Ectodermal cell (in vitro differentiated cells): ENCODE results near the gene FAM83G.

Experiments
- H3K27ac ChIP-seq: 2 replicates; pipeline ENCODE4 v1.7.0; 2013; ENCODE audit warnings: mild to moderate bottlenecking, low read depth, low read length; ENCODE audit not compliant: insufficient read depth, poor library complexity, severe bottlenecking
- H3K27me3 ChIP-seq: 2 replicates; pipeline ENCODE4 v1.7.0; 2013; ENCODE audit warnings: mild to moderate bottlenecking, low read length; ENCODE audit not compliant: insufficient read depth, control insufficient read depth, poor library complexity, severe bottlenecking
- H3K36me3 ChIP-seq: one replicate; pipeline ENCODE4 v1.7.0; 2013; ENCODE audit warnings: low read length; ENCODE audit not compliant: control insufficient read depth, insufficient read depth
- H3K4me1 ChIP-seq: one replicate; pipeline ENCODE4 v1.7.0; 2013; ENCODE audit warnings: low read length; ENCODE audit not compliant: control insufficient read depth, insufficient read depth
- H3K4me3 ChIP-seq: 2 replicates; pipeline ENCODE4 v1.7.0; 2013; ENCODE audit warnings: low read depth, low read length, control low read depth; ENCODE audit not compliant: insufficient read depth
- H3K9me3 ChIP-seq: 2 replicates; pipeline ENCODE4 v1.7.0; 2013; ENCODE audit warnings: mild to moderate bottlenecking, low read length, moderate library complexity; ENCODE audit not compliant: control insufficient read depth
- WGBS, 2 experiments: methylation state at CpG; one replicate each; pipeline ENCODE4 v1.1.7; 2013; ENCODE audit warnings: missing lambda C conversion rate in 2 of 2; 5-methylcytosine and 5-hydroxymethylcytosine counted together

FAM83G gene

GRCh38 chr17:18968345-18968744, 36.2 kb downstream of the FAM83G start:
- H3K27ac ChIP-seq: no peak overlapping the region

GRCh38 chr17:18967916-18968315, 36.6 kb downstream of the FAM83G start:
- no peaks in the 10 kb centered on the region for H3K9me3 ChIP-seq
- WGBS, 2 experiments: 76 to 81% methylated on average over 4 of the region's 4 CpGs
- no peaks in the 10 kb centered on the region for H3K27me3 ChIP-seq
- H3K27ac ChIP-seq: peak overlapping the region; percentile 63
- no peaks in the 10 kb centered on the region for H3K36me3 ChIP-seq
- H3K4me3 ChIP-seq: no peak overlapping the region
- H3K4me1 ChIP-seq: peaks cover 30% of the 10 kb centered on the region

More at GRCh38 chr17:18968345-18968744, 36.2 kb downstream of the FAM83G start:
- 94 to 95% methylated on average over 4 of the region's 4 CpGs for WGBS, 2 experiments
- H3K27me3 ChIP-seq: no peaks in the 10 kb centered on the region
- no peaks in the 10 kb centered on the region for H3K9me3 ChIP-seq
- peaks cover 30% of the 10 kb centered on the region for H3K4me1 ChIP-seq
- no peak overlapping the region for H3K4me3 ChIP-seq
- H3K36me3 ChIP-seq: no peaks in the 10 kb centered on the region

GRCh38 chr17:18966831-18967624, 37.5 kb downstream of the FAM83G start:
- H3K9me3 ChIP-seq: no peaks in the 10 kb centered on the region
- peaks cover 31% of the 10 kb centered on the region for H3K4me1 ChIP-seq
- 49 to 50% methylated on average over 19 of the region's 19 CpGs for WGBS, 2 experiments
- no peaks in the 10 kb centered on the region for H3K36me3 ChIP-seq
- no peak overlapping the region for H3K4me3 ChIP-seq
- no peaks in the 10 kb centered on the region for H3K27me3 ChIP-seq
- H3K27ac ChIP-seq: peak overlapping the region; percentile 63

- WGBS, 2 experiments: 90 to 92% methylated on average over 14 of the region's 14 CpGs
Measured at GRCh38 chr17:18965530-18966236, 38.9 kb downstream of the FAM83G start.

GRCh38 chr17:18964550-18964949, 40.0 kb downstream of the FAM83G start:
- no peaks in the 10 kb centered on the region for H3K9me3 ChIP-seq
- 94 to 96% methylated on average over 9 of the region's 9 CpGs for WGBS, 2 experiments

More at GRCh38 chr17:18965530-18966236, 38.9 kb downstream of the FAM83G start:
- peaks cover 43% of the 10 kb centered on the region for H3K4me1 ChIP-seq
- H3K9me3 ChIP-seq: no peaks in the 10 kb centered on the region
- H3K27me3 ChIP-seq: no peaks in the 10 kb centered on the region
- H3K27ac ChIP-seq: no peak overlapping the region
- no peak overlapping the region for H3K4me3 ChIP-seq
- no peaks in the 10 kb centered on the region for H3K36me3 ChIP-seq

GRCh38 chr17:18964018-18964351, 40.6 kb downstream of the FAM83G start:
- Histone ChIP-seq H3K4me3 (no peak overlapping the region), H3K27me3 (no peaks in the 10 kb centered on the region), H3K36me3 (no peaks in the 10 kb centered on the region), H3K9me3 (no peaks in the 10 kb centered on the region), H3K27ac (no peak overlapping the region), H3K4me1 (peaks cover 36% of the 10 kb centered on the region)
- 94 to 95% methylated on average over 9 of the region's 9 CpGs for WGBS, 2 experiments

More at GRCh38 chr17:18964550-18964949, 40.0 kb downstream of the FAM83G start:
- Histone ChIP-seq H3K36me3 (no peaks in the 10 kb centered on the region), H3K4me1 (peaks cover 42% of the 10 kb centered on the region), H3K27ac (no peak overlapping the region), H3K4me3 (no peak overlapping the region), H3K27me3 (no peaks in the 10 kb centered on the region)

- Histone ChIP-seq H3K4me1 (peaks cover 30% of the 10 kb centered on the region), H3K27me3 (no peaks in the 10 kb centered on the region), H3K4me3 (no peak overlapping the region), H3K27ac (no peak overlapping the region), H3K9me3 (no peaks in the 10 kb centered on the region), H3K36me3 (no peaks in the 10 kb centered on the region)
- WGBS, 2 experiments: 93 to 94% methylated on average over 23 of the region's 23 CpGs
Measured at GRCh38 chr17:18963126-18964017, 41.2 kb downstream of the FAM83G start.

GRCh38 chr17:18962494-18962815, 42.1 kb downstream of the FAM83G start:
- H3K4me1 ChIP-seq: peaks cover 21% of the 10 kb centered on the region
- 87 to 88% methylated on average over 6 of the region's 6 CpGs for WGBS, 2 experiments
- H3K36me3 ChIP-seq: no peaks in the 10 kb centered on the region
- H3K27me3 ChIP-seq: no peaks in the 10 kb centered on the region
- H3K4me3 ChIP-seq: no peak overlapping the region
- no peaks in the 10 kb centered on the region for H3K9me3 ChIP-seq
- H3K27ac ChIP-seq: no peak overlapping the region

GRCh38 chr17:18961634-18962493, 42.7 kb downstream of the FAM83G start:
- Histone ChIP-seq H3K27me3 (no peaks in the 10 kb centered on the region), H3K27ac (no peak overlapping the region), H3K36me3 (no peaks in the 10 kb centered on the region), H3K4me1 (peaks cover 15% of the 10 kb centered on the region), H3K9me3 (no peaks in the 10 kb centered on the region), H3K4me3 (no peak overlapping the region)
- 85 to 87% methylated on average over 16 of the region's 16 CpGs for WGBS, 2 experiments
